HepG2 (cell line): Measurements from ENCODE around the gene IPP. TPM values are rescaled to one million over a fixed set of nuclear protein-coding genes. Genes with fewer than 3 reads are reported as not detected.

Source experiments
- ATF6 ChIP-seq: sonication (generic); formaldehyde crosslinking; conservative IDR thresholded peaks from 2 replicates; pipeline ENCODE4 v1.4.0; 2020; ENCODE audit warnings: missing genetic modification reagents
- HNRNPUL1 ChIP-seq: fragments of 200-400 bp; formaldehyde crosslinking; IDR thresholded peaks from 2 replicates; pipeline ENCODE4 v1.6.1; 2017; ENCODE audit warnings: low read depth, mild to moderate bottlenecking, low read length, moderate library complexity
- KAT2B ChIP-seq: fragments of 150-350 bp; IDR thresholded peaks from 2 replicates; pipeline ENCODE4 v1.6.1; 2014; ENCODE audit warnings: low read depth, low read length, borderline replicate concordance
- NBN ChIP-seq: fragments of 450-650 bp; conservative IDR thresholded peaks from 2 replicates; pipeline ENCODE4 v1.6.1; 2017
- PTBP1 ChIP-seq: fragments of 200-400 bp; formaldehyde crosslinking; IDR thresholded peaks from 2 replicates; pipeline ENCODE4 v1.6.1; 2018; ENCODE audit warnings: low read length, low read depth; ENCODE audit not compliant: poor library complexity, severe bottlenecking
- RFX3 ChIP-seq: IDR thresholded peaks from 2 replicates; pipeline ENCODE4 v1.6.1; 2016; ENCODE audit warnings: missing biosample characterization, missing genetic modification reagents
- TFDP1 ChIP-seq: IDR thresholded peaks from 2 replicates; pipeline ENCODE4 v1.6.1; 2016; ENCODE audit warnings: missing compliant biosample characterization, missing genetic modification reagents, borderline replicate concordance
- ZBTB20 ChIP-seq: sonication (generic); formaldehyde crosslinking; IDR thresholded peaks from 2 replicates; pipeline ENCODE4 v1.8.1; 2023; ENCODE audit warnings: missing genetic modification reagents, low read depth, mild to moderate bottlenecking, borderline replicate concordance
- ZBTB39 ChIP-seq: sonication (generic); formaldehyde crosslinking; IDR thresholded peaks from 2 replicates; pipeline ENCODE4 v1.5.0; 2020; ENCODE audit warnings: missing genetic modification reagents
- ZFP36 ChIP-seq: fragments of 150-350 bp; IDR thresholded peaks from 2 replicates; pipeline ENCODE4 v1.6.1; 2018; ENCODE audit warnings: borderline replicate concordance, low read length, low read depth; ENCODE audit not compliant: partially characterized antibody
- ZHX2 ChIP-seq, 2 experiments: sonication (generic) in 1 of 2; formaldehyde crosslinking in 1 of 2; IDR thresholded peaks; 2 replicates each; pipeline versions ENCODE4 v1.6.1 to v1.9.0; 2014 to 2022; ENCODE audit warnings: antibody characterized with exemption in 1 of 2, borderline replicate concordance in 1 of 2, inconsistent platforms in 1 of 2, low read depth in 1 of 2, missing genetic modification reagents in 1 of 2
- ZNF264 ChIP-seq: sonication (generic); formaldehyde crosslinking; IDR thresholded peaks from 2 replicates; pipeline ENCODE4 v1.4.0; 2020; ENCODE audit warnings: missing genetic modification reagents
- ZNF3 ChIP-seq: IDR thresholded peaks from 2 replicates; pipeline ENCODE4 v1.7.0; 2017; ENCODE audit warnings: inconsistent platforms
- ZNF615 ChIP-seq: sonication (generic); formaldehyde crosslinking; IDR thresholded peaks from 2 replicates; pipeline ENCODE4 v1.5.0; 2020; ENCODE audit warnings: mild to moderate bottlenecking, missing genetic modification reagents, borderline replicate concordance
- ZNF784 ChIP-seq: sonication (generic); formaldehyde crosslinking; IDR thresholded peaks from 2 replicates; pipeline ENCODE4 v1.5.1; 2020; ENCODE audit warnings: missing genetic modification reagents, mild to moderate bottlenecking, borderline replicate concordance
- polyA plus RNA-seq, 8 experiments: library from polyadenylated mRNA; depleted of rRNA in 3 of 8; stranded (reverse) in 7 of 8; unstranded in 1 of 8; fragments of >200 nt; fragmentation: Illumina TruSeq in 4 of 8; extraction: Trizol in 4 of 8; gene quantifications; 2 replicates each; pipeline versions ENCODE4 v1.2.1 to v1.2.3, GENCODE V29; 2011 to 2016; ENCODE audit warnings: low read depth in 4 of 8, missing spikeins in 1 of 8, mixed read lengths in 1 of 8; ENCODE audit not compliant: insufficient read depth in 1 of 8
- total RNA-seq, 5 experiments: library from RNA; depleted of rRNA; stranded (reverse); fragments of >200 nt; fragmentation: Illumina TruSeq; extraction: Trizol; gene quantifications; 2 replicates each; pipeline ENCODE4 v1.2.3, GENCODE V29; 2016; ENCODE audit warnings: low read depth in 1 of 5

The IPP gene
- total and polyA plus RNA-seq, 2 of the 13 experiments (the other 11 are each of a cell fraction or from before 2014, with no cell fraction given), result 3.0 to 9.7 TPM

- peak; percentile 46; the same call in 1 of the 2 replicates for TF ChIP-seq ZHX2 (IDR thresholded peaks at IDR 0.05; ENCODE audit: low read depth)
- 0 out of 2 replicates have a peak, but pooled peaks have one; percentile 64 for TF ChIP-seq ZHX2 (CRISPR knock-in tag; IDR thresholded peaks at IDR 0.05; ENCODE audit: borderline replicate concordance)
- 0 out of 2 replicates have a peak, but pooled peaks have one; percentile 21 for TF ChIP-seq ZNF615 (CRISPR knock-in tag)
- no peak for TF ChIP-seq RFX3 (CRISPR knock-in tag)
- TF ChIP-seq ATF6 (CRISPR knock-in tag), result 0 out of 2 replicates have a peak, but pooled peaks have one; percentile 69
- no peak for TF ChIP-seq ZNF784 (CRISPR knock-in tag)
- peak; percentile 82; the same call in 1 of the 2 replicates for TF ChIP-seq ZNF264 (CRISPR knock-in tag)
- peak; percentile 70 for TF ChIP-seq PTBP1
- peak; percentile 92 for TF ChIP-seq TFDP1 (CRISPR knock-in tag)
- TF ChIP-seq ZBTB20, result peak; percentile 60; the same call in 1 of the 2 replicates
- TF ChIP-seq KAT2B, result no peak
- peak; percentile 65; the same call in 1 of the 2 replicates for TF ChIP-seq ZNF3 (CRISPR knock-in tag)
- TF ChIP-seq ZBTB39 (CRISPR knock-in tag), result no peak
- TF ChIP-seq NBN, result no peak
- TF ChIP-seq ZFP36, result no peak
- peak; percentile 58; the same call in 1 of the 2 replicates for TF ChIP-seq HNRNPUL1
These were observed at the start of gene IPP (continued) for GRCh38 chr1:45750298-45751038.
